HepG2 (cell line): ENCODE data around the gene OR2H1. TPM values are rescaled to one million over a fixed set of nuclear protein-coding genes. Genes with fewer than 3 reads are reported as not detected.
A peak's percentile ranks its signal among the peaks of the same experiment; 100 is the strongest.
"Not testable (repeated sequence)": the region's sequence is repeated elsewhere in the genome, so short reads cannot be mapped to it uniquely, and the experiment has no call there.

Source experiments
- ATAC-seq: fragments of 200-7000 bp; cut with Tn5 transposase; 3 replicates; pipeline ENCODE4 v1.9.1; 2020; ENCODE audit warnings: mild to moderate bottlenecking, moderate library complexity
- BruUV-seq: library from RNA; stranded (reverse); fragments of 400-500 nt; replicated peaks from 2 replicates; lab custom pipeline; 2021; lab: Mats Ljungman, UMichigan
- CTCF ChIA-PET: fragments of 300-600 bp; formaldehyde crosslinking; extraction: SDS; loops from one replicate; lab custom pipeline; 2021; ENCODE audit warnings: low total read pairs, inconsistent platforms, low intra/inter-chr PET ratio; lab: Yijun Ruan, JAX
- POLR2A ChIA-PET: fragments of 350-600 bp; sonication (Branson Sonifier 250); formaldehyde crosslinking; loops from one replicate; lab custom pipeline; 2020; ENCODE audit warnings: antibody characterized with exemption, inconsistent platforms; lab: Yijun Ruan, JAX
- DNase-seq: peaks from one replicate; pipeline ENCODE4 v3.0.0-alpha.2; 2015; ENCODE audit warnings: low spot score
- FAIRE-seq: peaks from 3 replicates; lab custom pipeline; 2011; peaks lifted over from hg19 to GRCh38; lab: Jason Lieb, UNC
- H2AFZ ChIP-seq: one replicate; pipeline ENCODE4 v1.6.1; 2011; ENCODE audit warnings: low read length, inconsistent platforms
- H3K27ac ChIP-seq: fragments of 300-600 bp; 3 replicates; pipeline ENCODE4 v1.8.0; 2011; ENCODE audit warnings: mixed run types, mild to moderate bottlenecking, mixed read lengths, low read length, inconsistent platforms; ENCODE audit not compliant: insufficient read depth; ENCODE audit errors: extremely low read length
- H3K27me3 ChIP-seq, 2 experiments: fragments of 200-600 bp in 1 of 2; 2 replicates in 1 of 2; 3 replicates in 1 of 2; pipeline versions ENCODE4 v1.6.0 to v1.8.0; 2011; ENCODE audit warnings: low read length in 2 of 2, mild to moderate bottlenecking in 2 of 2, moderate library complexity in 2 of 2, inconsistent platforms in 1 of 2; ENCODE audit not compliant: insufficient read depth in 2 of 2, control insufficient read depth in 1 of 2
- H3K36me3 ChIP-seq, 2 experiments: fragments of 200-600 bp in 1 of 2; replicated peaks in 1 of 2; 2 replicates in 1 of 2; 3 replicates in 1 of 2; pipeline versions ENCODE4 v1.5.1 to v1.8.0; 2011; ENCODE audit warnings: low read length in 2 of 2, inconsistent platforms in 1 of 2; ENCODE audit not compliant: insufficient read depth in 2 of 2, control insufficient read depth in 1 of 2
- H3K4me1 ChIP-seq: 2 replicates; pipeline ENCODE4 v1.5.1; 2012; ENCODE audit warnings: low read length, inconsistent platforms; ENCODE audit not compliant: insufficient read depth
- H3K4me2 ChIP-seq: 2 replicates; pipeline ENCODE4 v1.6.0; 2011; ENCODE audit warnings: low read depth, low read length, inconsistent platforms
- H3K4me3 ChIP-seq, 3 experiments: fragments of 200-600 bp in 1 of 3; sonication (generic), shearing (Covaris generic) in 1 of 3; replicated peaks in 1 of 3; 2 replicates each; pipeline ENCODE4 v1.5.1; 2011 to 2016; ENCODE audit warnings: low read length in 3 of 3, inconsistent platforms in 2 of 3, low read depth in 2 of 3, mild to moderate bottlenecking in 2 of 3, control low read depth in 1 of 3, mixed read lengths in 1 of 3; ENCODE audit not compliant: insufficient read depth in 1 of 3
- H3K79me2 ChIP-seq: one replicate; pipeline ENCODE4 v1.6.1; 2011; ENCODE audit warnings: low read length, inconsistent platforms; ENCODE audit not compliant: insufficient read depth
- H3K9ac ChIP-seq: 2 replicates; pipeline ENCODE4 v1.6.0; 2011; ENCODE audit warnings: mild to moderate bottlenecking, low read depth, low read length, inconsistent platforms; ENCODE audit not compliant: insufficient read depth
- H3K9me3 ChIP-seq: 2 replicates; pipeline ENCODE4 v1.5.1; 2012; ENCODE audit warnings: mild to moderate bottlenecking, low read length
- H4K20me1 ChIP-seq: 2 replicates; pipeline ENCODE4 v1.6.0; 2011; ENCODE audit warnings: inconsistent platforms, mild to moderate bottlenecking, low read length, moderate library complexity; ENCODE audit not compliant: insufficient read depth
- CTCF ChIP-seq: sonication (generic); formaldehyde crosslinking; IDR thresholded peaks from 2 replicates; pipeline ENCODE4 v1.5.0; 2020; ENCODE audit warnings: mild to moderate bottlenecking, missing genetic modification reagents, moderate library complexity
- STAG1 ChIP-seq: sonication (generic); formaldehyde crosslinking; IDR thresholded peaks from 2 replicates; pipeline ENCODE4 v1.4.0; 2020; ENCODE audit warnings: missing genetic modification reagents
- TFDP1 ChIP-seq: IDR thresholded peaks from 2 replicates; pipeline ENCODE4 v1.6.1; 2016; ENCODE audit warnings: missing compliant biosample characterization, missing genetic modification reagents, borderline replicate concordance
- WGBS: methylation state at CpG from one replicate; pipeline ENCODE4 v1.1.6; 2017; ENCODE audit warnings: low lambda C conversion rate; 5-methylcytosine and 5-hydroxymethylcytosine counted together
- in situ Hi-C: cut with HindIII; loops from 2 replicates; pipeline ENCODE4 v1.10.0; 2017; ENCODE audit warnings: low pct_unique_long_range_greater_than_20kb; ENCODE audit not compliant: extremely low pct_ligation_motif_present
- intact Hi-C: fragments of 100-400 bp; cut with micrococcal nuclease; formaldehyde crosslinking; loops from one replicate; pipeline ENCODE4 v1.10.0; 2022; ENCODE audit not compliant: unreplicated experiment
- polyA plus RNA-seq, 8 experiments: library from polyadenylated mRNA; depleted of rRNA in 3 of 8; stranded (reverse) in 7 of 8; unstranded in 1 of 8; fragments of >200 nt; fragmentation: Illumina TruSeq in 4 of 8; extraction: Trizol in 4 of 8; gene quantifications; 2 replicates each; pipeline versions ENCODE4 v1.2.1 to v1.2.3, GENCODE V29; 2011 to 2016; ENCODE audit warnings: low read depth in 4 of 8, missing spikeins in 1 of 8, mixed read lengths in 1 of 8; ENCODE audit not compliant: insufficient read depth in 1 of 8
- total RNA-seq, 5 experiments: library from RNA; depleted of rRNA; stranded (reverse); fragments of >200 nt; fragmentation: Illumina TruSeq; extraction: Trizol; gene quantifications; 2 replicates each; pipeline ENCODE4 v1.2.3, GENCODE V29; 2016; ENCODE audit warnings: low read depth in 1 of 5

Gene OR2H1
- total and polyA plus RNA-seq, 2 of the 13 experiments (the other 11 are each of a cell fraction or from before 2014, with no cell fraction given): 0.15 TPM; not detected in 1

- Histone ChIP-seq H3K79me2 (no peaks in the 10 kb centered on the region), H3K36me3 (no peaks in the 10 kb centered on the region), H3K4me2 (no peak overlapping the region), H3K4me3 (no peak overlapping the region), H3K9ac (no peak overlapping the region)
- no peak for FAIRE-seq
- POLR2A ChIA-PET: no interaction called here
- intact Hi-C loops (loop anchor here (1.0 kb wide), 1 partner anchor 163 kb away; no protein-coding TSS in a partner anchor), in situ Hi-C loops (no loop called here)
- TF ChIP-seq STAG1 (CRISPR knock-in tag): peak; percentile 42
- peak; percentile 36; the same call in 1 of the 2 replicates for TF ChIP-seq CTCF (CRISPR knock-in tag)
- no peak for TF ChIP-seq TFDP1 (CRISPR knock-in tag)
- TF ChIP-seq, all 625 proteins: peak for 2
- CTCF ChIA-PET: no interaction called here
- no peak overlapping the region for H3K27ac ChIP-seq
- no peaks in the 10 kb centered on the region for H3K4me1 ChIP-seq
- no peaks in the 10 kb centered on the region for H3K9me3 ChIP-seq
- H4K20me1 ChIP-seq: no peaks in the 10 kb centered on the region
- no peaks in the 10 kb centered on the region for H3K27me3 ChIP-seq
- DNase-seq (peak; percentile 34), ATAC-seq (peak; percentile 87)
- BruUV-seq: no TSS peak
- 3% methylated on average over 3 of the region's 3 CpGs for WGBS
- no peak overlapping the region for H2AFZ ChIP-seq
Measured at GRCh38 chr6:29426654-29427053, 30.3 kb upstream of the OR2H1 start.

DNA sequence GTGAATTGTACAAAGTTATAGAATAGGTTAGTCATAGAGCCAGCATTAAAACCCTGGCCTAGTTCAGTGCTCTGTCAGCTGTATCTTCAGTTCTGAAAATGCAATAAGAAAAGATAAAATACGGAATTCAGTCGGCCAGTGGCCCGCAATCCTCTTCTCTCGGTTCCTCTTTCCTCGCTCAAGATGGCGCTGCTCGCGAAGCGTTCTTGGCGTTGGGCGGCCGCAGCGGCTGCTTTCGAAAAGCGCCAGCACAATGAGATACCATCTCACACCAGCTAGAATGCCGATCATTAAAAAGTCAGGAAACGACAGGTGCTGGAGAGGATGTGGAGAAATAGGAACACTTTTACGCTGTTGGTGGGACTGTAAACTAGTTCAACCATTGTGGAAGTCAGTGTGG, 20.2 kb upstream of the OR2H1 start:
- H4K20me1 ChIP-seq, BruUV-seq, FAIRE-seq, H3K27ac ChIP-seq, CTCF ChIA-PET, H3K9ac ChIP-seq, intact Hi-C loops, DNase-seq, POLR2A ChIA-PET, H3K4me1 ChIP-seq, H3K36me3 ChIP-seq, H3K27me3 ChIP-seq, H3K79me2 ChIP-seq, H2AFZ ChIP-seq, H3K4me3 ChIP-seq, ATAC-seq, in situ Hi-C loops, H3K9me3 ChIP-seq, H3K4me2 ChIP-seq: not testable (repeated sequence)
- 81% methylated on average over 18 of the region's 18 CpGs for WGBS
